Activated CD4-positive, alpha-beta T cell treated with anti-CD3 and anti-CD28 coated beads for 36 hours (primary cell): ENCODE results near the gene MGAT4D. TPM values are rescaled to one million over a fixed set of nuclear protein-coding genes. Genes with fewer than 3 reads are reported as not detected.
"Not testable (repeated sequence)": the region's sequence is repeated elsewhere in the genome, so short reads cannot be mapped to it uniquely, and the experiment has no call there.

ENCODE experiments used
- ATAC-seq: fragments of 200-7000 bp; cut with Tn5 transposase; one replicate; pipeline ENCODE4 v1.10.0; 2021; ENCODE audit warnings: mild to moderate bottlenecking, moderate library complexity
- CTCF ChIA-PET: fragments of 350-600 bp; sonication (Branson Sonifier 250); formaldehyde crosslinking; loops from one replicate; lab custom pipeline; 2021; ENCODE audit warnings: antibody characterized with exemption; lab: Charles Lee
- POLR2A ChIA-PET: fragments of 350-600 bp; sonication (Branson Sonifier 250); formaldehyde crosslinking; loops from one replicate; lab custom pipeline; 2021; ENCODE audit warnings: antibody characterized with exemption, inconsistent platforms; lab: Charles Lee
- DNase-seq: peaks from one replicate; pipeline ENCODE4 v3.0.0-alpha.2; 2020
- H3K27ac Mint-ChIP-seq: one replicate; pipeline ENCODE4 v1.8.0; 2021; ENCODE audit warnings: mixed read lengths
- H3K27me3 Mint-ChIP-seq: one replicate; pipeline ENCODE4 v1.8.0; 2021; ENCODE audit warnings: mixed read lengths
- H3K36me3 Mint-ChIP-seq: one replicate; pipeline ENCODE4 v1.8.0; 2021; ENCODE audit warnings: low read depth, mixed read lengths
- H3K4me1 Mint-ChIP-seq: one replicate; pipeline ENCODE4 v1.8.0; 2021; ENCODE audit warnings: mixed read lengths
- H3K4me3 Mint-ChIP-seq: one replicate; pipeline ENCODE4 v1.8.0; 2021; ENCODE audit warnings: mild to moderate bottlenecking, moderate library complexity, mixed read lengths
- H3K9me3 Mint-ChIP-seq: one replicate; pipeline ENCODE4 v1.8.0; 2021; ENCODE audit warnings: low read depth, mixed read lengths
- intact Hi-C, 2 experiments: fragments of 100-400 bp; cut with DNase I in 1 of 2; cut with micrococcal nuclease in 1 of 2; formaldehyde crosslinking; loops; one replicate each; pipeline versions ENCODE4 v1.14.2 to v1.15.1; 2022 to 2024; cut with DNase I, micrococcal nuclease
- total RNA-seq, 2 experiments: library from RNA; stranded (reverse); gene quantifications; one replicate each; pipeline ENCODE4 v1.2.3, GENCODE V29; 2021

The MGAT4D gene
- total RNA-seq, 2 experiments from 2014 or later, result not detected

- Mint-ChIP-seq H3K4me3 (no peak overlapping the region), H3K4me1 (no peaks in the 10 kb centered on the region), H3K27me3 (peaks cover 10% of the 10 kb centered on the region), H3K9me3 (peaks cover 5% of the 10 kb centered on the region), H3K36me3 (no peaks in the 10 kb centered on the region), H3K27ac (no peak overlapping the region)
- POLR2A ChIA-PET, result no interaction called here
- intact Hi-C loops, result no loop called here
- no peak for ATAC-seq
- CTCF ChIA-PET, result no interaction called here
- no peak for DNase-seq
These were observed 12.2 kb downstream of the MGAT4D start for GRCh38 chr4:140485939-140486338.

DNA sequence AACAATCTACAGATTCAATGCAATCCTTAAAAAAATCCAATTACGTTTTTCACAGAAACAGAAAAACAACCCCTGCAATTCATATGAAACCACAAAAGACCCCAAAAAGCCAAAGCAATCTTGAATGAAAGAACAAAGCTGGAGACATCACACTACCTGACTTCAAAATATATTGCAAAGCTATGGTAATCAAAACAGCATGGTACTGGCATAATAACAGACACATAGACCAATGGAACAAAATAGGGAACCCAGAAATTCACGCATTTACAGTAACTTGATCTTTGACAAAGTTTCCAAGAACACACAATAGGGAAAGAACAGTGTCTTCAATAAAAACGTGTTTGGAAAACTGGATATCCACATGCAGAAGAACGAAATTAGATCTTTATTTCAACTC lies 14.6 kb downstream of the MGAT4D start:
- ChIA-PET POLR2A (no interaction called here), CTCF (no interaction called here)
- H3K4me1 Mint-ChIP-seq, result no peaks in the 10 kb centered on the region
- peaks cover 5% of the 10 kb centered on the region for H3K9me3 Mint-ChIP-seq
- H3K27me3 Mint-ChIP-seq, result peaks cover 10% of the 10 kb centered on the region
- no peak for DNase-seq
- no peak overlapping the region for H3K27ac Mint-ChIP-seq
- intact Hi-C loops, result no loop called here
- no peak for ATAC-seq
- no peak overlapping the region for H3K4me3 Mint-ChIP-seq
- no peaks in the 10 kb centered on the region for H3K36me3 Mint-ChIP-seq

- H3K4me3 Mint-ChIP-seq, result no peak overlapping the region
- H3K4me1 Mint-ChIP-seq, result no peaks in the 10 kb centered on the region
- H3K27ac Mint-ChIP-seq, result no peak overlapping the region
- ChIA-PET CTCF (no interaction called here), POLR2A (no interaction called here)
- intact Hi-C loops, result no loop called here
- H3K36me3 Mint-ChIP-seq, result no peaks in the 10 kb centered on the region
- no peak for DNase-seq
- peaks cover 21% of the 10 kb centered on the region for H3K27me3 Mint-ChIP-seq
- ATAC-seq, result no peak
- H3K9me3 Mint-ChIP-seq, result no peaks in the 10 kb centered on the region
These were observed 25.9 kb downstream of the MGAT4D start for GRCh38 chr4:140472156-140472555.

GRCh38 chr4:140469791-140470733 lies 28.0 kb downstream of the MGAT4D start:
- ATAC-seq, result no peak
- no peaks in the 10 kb centered on the region for H3K9me3 Mint-ChIP-seq
- DNase-seq, result no peak
- no peaks in the 10 kb centered on the region for H3K4me1 Mint-ChIP-seq
- no peaks in the 10 kb centered on the region for H3K36me3 Mint-ChIP-seq
- intact Hi-C loops, result no loop called here
- H3K4me3 Mint-ChIP-seq, result no peak overlapping the region
- POLR2A ChIA-PET, result no interaction called here
- H3K27me3 Mint-ChIP-seq, result peaks cover 23% of the 10 kb centered on the region
- CTCF ChIA-PET, result no interaction called here
- no peak overlapping the region for H3K27ac Mint-ChIP-seq

GRCh38 chr4:140466146-140466545 lies 31.9 kb downstream of the MGAT4D start:
- POLR2A ChIA-PET, result no interaction called here
- H3K9me3 Mint-ChIP-seq, result no peaks in the 10 kb centered on the region
- no peaks in the 10 kb centered on the region for H3K36me3 Mint-ChIP-seq
- ATAC-seq (no peak), DNase-seq (no peak)
- peaks cover 20% of the 10 kb centered on the region for H3K27me3 Mint-ChIP-seq
- CTCF ChIA-PET, result no interaction called here
- no peak overlapping the region for H3K27ac Mint-ChIP-seq
- H3K4me3 Mint-ChIP-seq, result no peak overlapping the region
- no peaks in the 10 kb centered on the region for H3K4me1 Mint-ChIP-seq
- intact Hi-C loops, result no loop called here

DNA sequence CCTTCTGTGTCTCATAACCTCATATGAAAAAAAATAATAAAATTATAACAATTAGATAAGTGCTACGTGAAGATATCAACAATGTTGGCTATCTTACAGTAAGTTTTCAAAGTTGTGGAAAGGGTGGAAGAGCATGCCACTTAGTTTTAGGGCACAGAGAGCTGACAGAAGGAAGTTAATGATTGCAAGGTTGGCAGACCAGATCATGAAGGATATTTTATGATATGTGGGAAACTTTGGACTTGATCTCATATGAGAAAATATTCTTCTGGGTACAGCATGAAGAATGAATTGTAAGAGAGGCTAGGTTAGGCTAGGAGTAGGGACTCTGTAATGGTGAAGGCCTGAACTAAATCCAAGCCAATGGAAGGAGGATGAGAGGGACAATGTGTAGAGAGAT lies 34.5 kb downstream of the MGAT4D start:
- Mint-ChIP-seq H3K27me3 (peaks cover 7% of the 10 kb centered on the region), H3K4me3 (no peak overlapping the region), H3K4me1 (no peaks in the 10 kb centered on the region), H3K36me3 (no peaks in the 10 kb centered on the region), H3K27ac (no peak overlapping the region), H3K9me3 (no peaks in the 10 kb centered on the region)
- no peak for DNase-seq
- no peak for ATAC-seq
- CTCF ChIA-PET, result no interaction called here
- POLR2A ChIA-PET, result no interaction called here
- intact Hi-C loops, result no loop called here

DNA sequence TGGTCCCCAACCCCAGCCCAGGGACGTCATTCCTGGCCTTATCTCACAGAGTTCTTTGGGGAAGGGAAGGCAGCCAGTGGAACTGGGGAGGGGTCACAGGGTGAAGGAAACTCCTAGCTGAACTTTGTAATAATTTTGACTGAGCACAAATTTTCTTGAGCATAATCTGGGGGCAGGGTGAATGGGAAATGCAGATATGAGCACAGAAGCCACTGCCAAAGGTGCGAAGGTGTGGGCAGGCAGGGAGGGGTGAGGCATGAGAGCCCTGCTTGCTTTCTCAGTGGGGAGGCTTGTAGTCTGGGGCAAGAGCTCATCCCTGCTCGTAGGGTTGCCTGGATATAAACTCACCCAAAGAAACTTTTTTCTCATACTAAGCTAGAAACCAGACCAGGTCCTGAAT lies 34.9 kb downstream of the MGAT4D start:
- H3K4me1 Mint-ChIP-seq, result no peaks in the 10 kb centered on the region
- H3K36me3 Mint-ChIP-seq, result no peaks in the 10 kb centered on the region
- H3K27ac Mint-ChIP-seq, result no peak overlapping the region
- ATAC-seq, result no peak
- CTCF ChIA-PET, result no interaction called here
- no peak for DNase-seq
- H3K9me3 Mint-ChIP-seq, result no peaks in the 10 kb centered on the region
- H3K27me3 Mint-ChIP-seq, result peaks cover 7% of the 10 kb centered on the region
- intact Hi-C loops, result no loop called here
- H3K4me3 Mint-ChIP-seq, result no peak overlapping the region
- POLR2A ChIA-PET, result no interaction called here

DNA sequence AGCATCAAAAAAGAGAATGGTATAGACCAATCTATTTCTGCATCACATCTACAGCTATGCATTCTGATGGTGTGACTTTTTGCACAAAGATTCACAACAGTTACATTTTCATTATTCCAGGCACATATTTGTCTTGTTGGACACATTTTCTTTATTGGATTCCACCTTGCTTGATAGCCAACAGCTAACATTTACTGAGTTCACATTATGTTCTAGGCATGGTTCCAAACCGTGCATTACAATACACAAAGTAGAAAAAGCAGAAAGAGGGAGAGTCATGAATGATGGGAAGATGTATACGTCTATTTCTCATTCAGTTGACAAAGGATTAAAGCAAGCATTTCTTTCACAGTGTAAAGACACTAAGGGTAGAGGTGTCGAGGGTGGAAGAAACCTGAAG lies 47.7 kb downstream of the MGAT4D start:
- H3K36me3 Mint-ChIP-seq, result no peaks in the 10 kb centered on the region
- no peaks in the 10 kb centered on the region for H3K4me1 Mint-ChIP-seq
- ChIA-PET CTCF (no interaction called here), POLR2A (no interaction called here)
- intact Hi-C loops, result no loop called here
- no peak overlapping the region for H3K4me3 Mint-ChIP-seq
- no peak for ATAC-seq
- peaks cover 28% of the 10 kb centered on the region for H3K27me3 Mint-ChIP-seq
- no peak overlapping the region for H3K27ac Mint-ChIP-seq
- H3K9me3 Mint-ChIP-seq, result no peaks in the 10 kb centered on the region
- no peak for DNase-seq

GRCh38 chr4:140448830-140449229 lies 49.3 kb downstream of the MGAT4D start:
- H3K27ac Mint-ChIP-seq, result no peak overlapping the region
- H3K36me3 Mint-ChIP-seq, result no peaks in the 10 kb centered on the region
- no peak overlapping the region for H3K4me3 Mint-ChIP-seq
- intact Hi-C loops, result no loop called here
- no peaks in the 10 kb centered on the region for H3K9me3 Mint-ChIP-seq
- ChIA-PET CTCF (interaction anchor here (0.7 kb wide), 2 partner anchors 162 to 794 kb away, joined by 3 read pairs; no protein-coding TSS in a partner anchor), POLR2A (no interaction called here)
- H3K4me1 Mint-ChIP-seq, result no peaks in the 10 kb centered on the region
- peaks cover 30% of the 10 kb centered on the region for H3K27me3 Mint-ChIP-seq
- DNase-seq (no peak), ATAC-seq (no peak)

DNA sequence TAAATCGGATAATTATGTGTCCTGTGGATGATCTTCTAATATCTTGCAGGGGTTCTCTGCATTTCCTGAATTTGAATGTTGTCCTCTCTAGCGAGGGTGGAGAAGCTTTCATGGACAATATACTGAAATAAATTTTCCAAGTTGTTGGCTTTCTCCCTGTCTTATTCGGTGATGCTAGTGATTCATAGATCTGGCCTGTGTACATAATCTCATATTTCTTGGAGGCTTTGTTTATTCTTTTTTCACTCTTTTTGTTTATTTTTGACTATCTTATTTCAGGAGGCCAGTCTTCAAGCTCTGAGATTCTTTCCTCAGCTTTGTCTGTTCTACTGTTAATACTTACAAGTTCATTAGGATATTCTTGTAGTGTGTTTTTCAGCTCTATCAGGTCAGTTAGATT lies 49.9 kb downstream of the MGAT4D start:
- ChIA-PET CTCF (no interaction called here), POLR2A (no interaction called here)

DNA sequence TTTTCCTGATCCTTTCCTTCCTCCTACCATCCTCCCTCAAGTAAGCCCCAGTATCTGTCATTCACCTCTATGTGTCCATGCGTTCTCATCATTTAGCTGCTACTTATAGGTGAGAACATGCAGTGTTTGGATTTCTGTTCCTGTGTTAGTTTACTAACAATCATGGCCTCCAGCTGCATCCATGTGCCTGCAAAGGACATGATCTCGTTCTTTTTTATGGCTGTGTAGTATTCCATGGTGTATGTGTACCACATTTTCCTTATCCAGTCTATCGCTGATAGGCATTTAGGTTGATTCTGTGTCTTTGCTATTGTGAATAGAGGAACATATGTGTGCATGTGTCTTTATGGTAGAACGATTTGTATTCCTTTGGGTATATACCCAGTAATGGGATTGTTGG lies 53.7 kb downstream of the MGAT4D start:
- H3K36me3 Mint-ChIP-seq, H3K4me3 Mint-ChIP-seq, H3K9me3 Mint-ChIP-seq, CTCF ChIA-PET, H3K4me1 Mint-ChIP-seq, H3K27ac Mint-ChIP-seq, POLR2A ChIA-PET, intact Hi-C loops, ATAC-seq, DNase-seq: not testable (repeated sequence)
- H3K27me3 Mint-ChIP-seq, result peaks cover 28% of the 10 kb centered on the region

More for the DNA sequence above, 49.9 kb downstream of the MGAT4D start:
- ATAC-seq, result no peak
- intact Hi-C loops, result no loop called here
- DNase-seq, result no peak
- peaks cover 29% of the 10 kb centered on the region for H3K27me3 Mint-ChIP-seq
- H3K4me1 Mint-ChIP-seq, result no peaks in the 10 kb centered on the region
- H3K36me3 Mint-ChIP-seq, result no peaks in the 10 kb centered on the region
- H3K9me3 Mint-ChIP-seq, result no peaks in the 10 kb centered on the region
- no peak overlapping the region for H3K4me3 Mint-ChIP-seq
- H3K27ac Mint-ChIP-seq, result no peak overlapping the region

DNA sequence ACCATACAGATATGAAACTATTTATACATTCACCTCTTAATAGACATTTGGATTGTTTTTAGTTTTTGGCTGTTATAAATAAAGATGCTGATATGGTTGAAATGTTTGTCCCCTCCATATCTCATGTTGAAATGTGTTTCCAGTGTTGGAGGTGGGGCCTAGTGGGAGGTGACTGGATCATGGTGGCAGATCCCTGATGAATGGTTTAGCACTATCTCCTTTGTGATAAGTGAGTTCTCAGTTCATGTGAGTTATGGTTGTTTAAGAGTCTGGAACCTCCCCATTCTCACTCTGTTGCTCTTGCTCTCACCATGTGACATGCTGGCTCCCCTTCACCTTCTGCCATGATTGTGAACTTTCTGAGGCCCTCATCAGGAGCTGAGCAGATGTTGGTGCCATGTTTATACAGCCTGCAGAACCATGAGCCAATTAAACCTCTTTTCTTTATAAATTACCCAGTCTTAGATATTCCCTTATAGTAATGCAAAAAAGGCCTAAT lies 58.4 kb downstream of the MGAT4D start:
- Mint-ChIP-seq H3K4me3 (no peak overlapping the region), H3K4me1 (no peaks in the 10 kb centered on the region), H3K9me3 (no peaks in the 10 kb centered on the region), H3K27me3 (peaks cover 7% of the 10 kb centered on the region), H3K36me3 (no peaks in the 10 kb centered on the region), H3K27ac (no peak overlapping the region)
- ChIA-PET CTCF (no interaction called here), POLR2A (no interaction called here)
- intact Hi-C loops, result no loop called here
- DNase-seq (no peak), ATAC-seq (no peak)
